CD4-positive, CD25-positive, alpha-beta regulatory T cell (primary cell): Measurements from ENCODE around the gene VAPB. TPM values are rescaled to one million over a fixed set of nuclear protein-coding genes. Genes with fewer than 3 reads are reported as not detected.
A peak's percentile ranks its signal among the peaks of the same experiment; 100 is the strongest.

Source experiments
- ATAC-seq, 2 donors: fragments of 150-1000 bp; cut with Tn5 transposase; one replicate each; pipeline ENCODE4 v1.10.0; 2021; ENCODE audit warnings: low read depth in 2 of 2, moderate number of reproducible peaks in 2 of 2, moderate library complexity in 1 of 2
- DNase-seq, 3 donors: peaks; one replicate each; pipeline versions ENCODE4 v3.0.0 to v3.0.0-alpha.2; 2012 to 2022; ENCODE audit warnings: mixed read lengths in 1 of 3
- H3K27ac ChIP-seq: one replicate; pipeline ENCODE4 v1.7.0; 2013; ENCODE audit warnings: mild to moderate bottlenecking, low read length; ENCODE audit not compliant: insufficient read depth, poor library complexity, severe bottlenecking
- H3K27me3 ChIP-seq: one replicate; pipeline ENCODE4 v1.7.0; 2013; ENCODE audit warnings: low read length; ENCODE audit not compliant: control insufficient read depth, insufficient read depth
- H3K36me3 ChIP-seq: one replicate; pipeline ENCODE4 v1.7.0; 2013; ENCODE audit warnings: mild to moderate bottlenecking, low read length, moderate library complexity; ENCODE audit not compliant: control insufficient read depth, insufficient read depth
- H3K4me1 ChIP-seq: 2 replicates; pipeline ENCODE4 v1.7.0; 2013; ENCODE audit warnings: mild to moderate bottlenecking, low read length; ENCODE audit not compliant: insufficient read depth, control insufficient read depth, poor library complexity, severe bottlenecking
- H3K4me3 ChIP-seq: one replicate; pipeline ENCODE4 v1.7.0; 2013; ENCODE audit warnings: low read depth, mild to moderate bottlenecking, low read length, moderate library complexity
- H3K9me3 ChIP-seq, 2 experiments: 1 replicate in 1 of 2; 2 replicates in 1 of 2; pipeline ENCODE4 v1.7.0; 2013; ENCODE audit warnings: low read length in 2 of 2, mild to moderate bottlenecking in 1 of 2, moderate library complexity in 1 of 2; ENCODE audit not compliant: control insufficient read depth in 2 of 2
- H3K27ac Mint-ChIP-seq, 3 donors: one replicate each; pipeline ENCODE4 v1.8.0; 2020 to 2022; ENCODE audit warnings: mild to moderate bottlenecking in 3 of 3, mixed read lengths in 3 of 3, moderate library complexity in 2 of 3
- H3K27me3 Mint-ChIP-seq: one replicate; pipeline ENCODE4 v1.8.0; 2022; ENCODE audit warnings: mild to moderate bottlenecking, mixed read lengths
- H3K36me3 Mint-ChIP-seq: one replicate; pipeline ENCODE4 v1.8.0; 2020; ENCODE audit warnings: mixed read lengths
- H3K4me1 Mint-ChIP-seq, 4 donors: one replicate each; pipeline ENCODE4 v1.8.0; 2020 to 2022; ENCODE audit warnings: mixed read lengths in 4 of 4, mild to moderate bottlenecking in 1 of 4
- H3K4me3 Mint-ChIP-seq, 4 donors: one replicate each; pipeline ENCODE4 v1.8.0; 2020 to 2022; ENCODE audit warnings: mild to moderate bottlenecking in 4 of 4, mixed read lengths in 4 of 4, moderate library complexity in 3 of 4
- H3K9me3 Mint-ChIP-seq, 7 donors: one replicate each; pipeline ENCODE4 v1.8.0; 2020 to 2022; ENCODE audit warnings: mixed read lengths in 7 of 7, mild to moderate bottlenecking in 3 of 7, moderate library complexity in 2 of 7
- polyA plus RNA-seq, 4 donors: library from polyadenylated mRNA; unstranded; fragments of 300-500 nt; fragmentation: Illumina TruSeq; gene quantifications; one replicate each; pipeline ENCODE4 v1.2.3, GENCODE V29; 2021
- total RNA-seq: library from RNA; stranded (reverse); gene quantifications from one replicate; pipeline ENCODE4 v1.2.3, GENCODE V29; 2022

VAPB gene
- total and polyA plus RNA-seq, 5 donors from 2014 or later: 18.9 to 25.7 (median 21.9) TPM

GRCh38 chr20:58459058-58459750 lies 70.2 kb downstream of the VAPB start:
- no peaks in the 10 kb centered on the region for H3K36me3 ChIP-seq
- H3K27ac ChIP-seq: no peak overlapping the region
- H3K27me3 Mint-ChIP-seq: no peaks in the 10 kb centered on the region
- peaks cover 0 to 2% (median 0%) of the 10 kb centered on the region in 4 donors for H3K4me1 Mint-ChIP-seq
- DNase-seq (no peak), ATAC-seq (no peak)
- H3K27ac Mint-ChIP-seq: no peak overlapping the region
- no peak overlapping the region for H3K4me3 ChIP-seq
- H3K9me3 ChIP-seq: no peaks in the 10 kb centered on the region
- H3K27me3 ChIP-seq: no peaks in the 10 kb centered on the region
- H3K4me3 Mint-ChIP-seq: no peak overlapping the region
- peaks cover 0 to 3% (median 0%) of the 10 kb centered on the region in 7 donors for H3K9me3 Mint-ChIP-seq
- H3K4me1 ChIP-seq: no peaks in the 10 kb centered on the region
- peaks cover 13% of the 10 kb centered on the region for H3K36me3 Mint-ChIP-seq

- DNase-seq (no peak), ATAC-seq (no peak)
- H3K27me3 Mint-ChIP-seq: no peaks in the 10 kb centered on the region
- H3K4me3 Mint-ChIP-seq: no peak overlapping the region
- Histone ChIP-seq H3K36me3 (no peaks in the 10 kb centered on the region), H3K9me3 (no peaks in the 10 kb centered on the region), H3K4me3 (no peak overlapping the region), H3K4me1 (no peaks in the 10 kb centered on the region), H3K27me3 (no peaks in the 10 kb centered on the region), H3K27ac (no peak overlapping the region)
- no peaks in the 10 kb centered on the region for H3K9me3 Mint-ChIP-seq
- no peak overlapping the region for H3K27ac Mint-ChIP-seq
- H3K36me3 Mint-ChIP-seq: peaks cover 5% of the 10 kb centered on the region
- no peaks in the 10 kb centered on the region for H3K4me1 Mint-ChIP-seq
Measured at GRCh38 chr20:58461104-58461503, 72.1 kb downstream of the VAPB start.

- Mint-ChIP-seq H3K27me3 (no peaks in the 10 kb centered on the region), H3K27ac (no peak overlapping the region), H3K9me3 (no peaks in the 10 kb centered on the region), H3K4me1 (no peaks in the 10 kb centered on the region), H3K36me3 (peaks cover 5% of the 10 kb centered on the region), H3K4me3 (no peak overlapping the region)
- no peaks in the 10 kb centered on the region for H3K9me3 ChIP-seq
- H3K27ac ChIP-seq: no peak overlapping the region
- H3K27me3 ChIP-seq: no peaks in the 10 kb centered on the region
- DNase-seq: no peak
- no peaks in the 10 kb centered on the region for H3K4me1 ChIP-seq
- ATAC-seq: no peak
- H3K36me3 ChIP-seq: no peaks in the 10 kb centered on the region
- no peak overlapping the region for H3K4me3 ChIP-seq
Measured at GRCh38 chr20:58461899-58462298, 72.9 kb downstream of the VAPB start.

- H3K4me1 ChIP-seq: no peaks in the 10 kb centered on the region
- H3K9me3 ChIP-seq: no peaks in the 10 kb centered on the region
- no peaks in the 10 kb centered on the region for H3K27me3 ChIP-seq
- Mint-ChIP-seq H3K27me3 (no peaks in the 10 kb centered on the region), H3K4me3 (no peak overlapping the region), H3K27ac (no peak overlapping the region), H3K9me3 (no peaks in the 10 kb centered on the region), H3K36me3 (peaks cover 4% of the 10 kb centered on the region), H3K4me1 (no peaks in the 10 kb centered on the region)
- no peak overlapping the region for H3K4me3 ChIP-seq
- no peak for ATAC-seq
- H3K36me3 ChIP-seq: no peaks in the 10 kb centered on the region
- H3K27ac ChIP-seq: no peak overlapping the region
- no peak for DNase-seq
Measured at GRCh38 chr20:58463256-58463655, 74.2 kb downstream of the VAPB start.

GRCh38 chr20:58464838-58465237 lies 75.8 kb downstream of the VAPB start:
- Histone ChIP-seq H3K4me3 (no peak overlapping the region), H3K4me1 (no peaks in the 10 kb centered on the region), H3K27me3 (no peaks in the 10 kb centered on the region), H3K9me3 (no peaks in the 10 kb centered on the region), H3K27ac (no peak overlapping the region), H3K36me3 (no peaks in the 10 kb centered on the region)
- Mint-ChIP-seq H3K27ac (no peak overlapping the region), H3K4me3 (no peak overlapping the region), H3K9me3 (no peaks in the 10 kb centered on the region), H3K4me1 (no peaks in the 10 kb centered on the region), H3K27me3 (no peaks in the 10 kb centered on the region), H3K36me3 (no peaks in the 10 kb centered on the region)
- ATAC-seq (no peak), DNase-seq (no peak)

GRCh38 chr20:58466095-58466708 lies 77.2 kb downstream of the VAPB start:
- Mint-ChIP-seq H3K9me3 (no peaks in the 10 kb centered on the region), H3K36me3 (no peaks in the 10 kb centered on the region), H3K27ac (peak overlapping the region in 1 of 3 donors; percentile 38), H3K4me1 (no peaks in the 10 kb centered on the region), H3K27me3 (no peaks in the 10 kb centered on the region), H3K4me3 (no peak overlapping the region)
- ATAC-seq: no peak
- H3K27ac ChIP-seq: no peak overlapping the region
- no peak overlapping the region for H3K4me3 ChIP-seq
- no peak for DNase-seq
- H3K27me3 ChIP-seq: no peaks in the 10 kb centered on the region
- no peaks in the 10 kb centered on the region for H3K9me3 ChIP-seq
- no peaks in the 10 kb centered on the region for H3K36me3 ChIP-seq
- H3K4me1 ChIP-seq: no peaks in the 10 kb centered on the region

- H3K27ac ChIP-seq: no peak overlapping the region
- H3K36me3 Mint-ChIP-seq: no peaks in the 10 kb centered on the region
- H3K9me3 Mint-ChIP-seq: no peaks in the 10 kb centered on the region
- no peaks in the 10 kb centered on the region for H3K9me3 ChIP-seq
- no peak overlapping the region for H3K27ac Mint-ChIP-seq
- no peak overlapping the region for H3K4me3 ChIP-seq
- H3K4me1 Mint-ChIP-seq: no peaks in the 10 kb centered on the region
- no peak overlapping the region for H3K4me3 Mint-ChIP-seq
- no peaks in the 10 kb centered on the region for H3K27me3 Mint-ChIP-seq
- no peaks in the 10 kb centered on the region for H3K27me3 ChIP-seq
- no peaks in the 10 kb centered on the region for H3K36me3 ChIP-seq
- H3K4me1 ChIP-seq: no peaks in the 10 kb centered on the region
- ATAC-seq (no peak), DNase-seq (no peak)
Measured at GRCh38 chr20:58466729-58467571, 77.9 kb downstream of the VAPB start.
